SK-N-SH treated with all-trans-retinoic acid at 6 μM for 48 hours (cell line): ENCODE data around the gene CDC26.

Experiments
- ATAC-seq: fragments of 200-7000 bp; cut with Tn5 transposase; 3 replicates; pipeline ENCODE4 v1.9.1; 2020; ENCODE audit warnings: mild to moderate bottlenecking, moderate library complexity
- ARNTL ChIP-seq: fragments of 450-650 bp; formaldehyde crosslinking; IDR thresholded peaks from 2 replicates; pipeline ENCODE4 v1.5.0; 2020; ENCODE audit warnings: low read depth, mild to moderate bottlenecking, moderate library complexity, borderline replicate concordance
- BACH2 ChIP-seq: fragments of 250-450 bp; sonication (Bioruptor Pico); IDR thresholded peaks from 2 replicates; pipeline ENCODE4 v1.9.0; 2021; ENCODE audit warnings: mild to moderate bottlenecking, borderline replicate concordance
- CREB5 ChIP-seq: fragments of 250-450 bp; sonication (Bioruptor Pico); IDR thresholded peaks from 2 replicates; pipeline ENCODE4 v1.5.1; 2020; ENCODE audit warnings: low read depth, mild to moderate bottlenecking, moderate library complexity
- CSDC2 ChIP-seq: fragments of 250-450 bp; sonication (Bioruptor Pico); IDR thresholded peaks from 2 replicates; pipeline ENCODE4 v1.5.0; 2020; ENCODE audit warnings: mild to moderate bottlenecking, moderate library complexity
- CSRNP3 ChIP-seq: fragments of 250-450 bp; sonication (Bioruptor Pico); IDR thresholded peaks from 2 replicates; pipeline ENCODE4 v1.5.1; 2021; ENCODE audit warnings: mild to moderate bottlenecking, moderate library complexity
- ESRRG ChIP-seq: fragments of 250-450 bp; sonication (Bioruptor Pico); IDR thresholded peaks from 2 replicates; pipeline ENCODE4 v1.6.1; 2021; ENCODE audit warnings: mild to moderate bottlenecking
- GLIS3 ChIP-seq: fragments of 250-450 bp; sonication (Bioruptor Pico); IDR thresholded peaks from 2 replicates; pipeline ENCODE4 v1.5.0; 2020; ENCODE audit warnings: mild to moderate bottlenecking, moderate library complexity
- ISL1 ChIP-seq: fragments of 250-450 bp; sonication (Bioruptor Pico); IDR thresholded peaks from 2 replicates; pipeline ENCODE4 v2.1.2; 2022; ENCODE audit warnings: mild to moderate bottlenecking, moderate library complexity
- PATZ1 ChIP-seq: fragments of 250-450 bp; sonication (Bioruptor Pico); IDR thresholded peaks from 2 replicates; pipeline ENCODE4 v1.8.0; 2020; ENCODE audit warnings: mild to moderate bottlenecking, moderate library complexity, borderline replicate concordance
- POU6F1 ChIP-seq: fragments of 250-450 bp; sonication (Bioruptor Pico); IDR thresholded peaks from 2 replicates; pipeline ENCODE4 v1.8.0; 2021; ENCODE audit warnings: low read depth, mild to moderate bottlenecking, moderate library complexity, borderline replicate concordance
- PPARA ChIP-seq: fragments of 250-450 bp; sonication (Bioruptor Pico); IDR thresholded peaks from 2 replicates; pipeline ENCODE4 v1.5.0; 2020; ENCODE audit warnings: mild to moderate bottlenecking, borderline replicate concordance
- RARB ChIP-seq: fragments of 250-450 bp; sonication (Bioruptor Pico); IDR thresholded peaks from 2 replicates; pipeline ENCODE4 v1.8.0; 2021; ENCODE audit warnings: mild to moderate bottlenecking, moderate library complexity
- SNAI2 ChIP-seq: fragments of 250-450 bp; sonication (Bioruptor Pico); IDR thresholded peaks from 2 replicates; pipeline ENCODE4 v1.5.0; 2020; ENCODE audit warnings: mild to moderate bottlenecking, moderate library complexity
- TCF4 ChIP-seq: fragments of 250-450 bp; sonication (Bioruptor Pico); IDR thresholded peaks from 2 replicates; pipeline ENCODE4 v1.8.0; 2021; ENCODE audit warnings: mild to moderate bottlenecking, moderate library complexity, borderline replicate concordance
- TOX ChIP-seq: fragments of 250-450 bp; sonication (Bioruptor Pico); IDR thresholded peaks from 2 replicates; pipeline ENCODE4 v1.8.0; 2021; ENCODE audit warnings: mild to moderate bottlenecking, moderate library complexity, borderline replicate concordance
- TSHZ2 ChIP-seq: fragments of 250-450 bp; sonication (Bioruptor Pico); IDR thresholded peaks from 2 replicates; pipeline ENCODE4 v1.5.0; 2020; ENCODE audit warnings: mild to moderate bottlenecking, moderate library complexity
- ZC3H10 ChIP-seq: fragments of 250-450 bp; sonication (Bioruptor Pico); IDR thresholded peaks from 2 replicates; pipeline ENCODE4 v1.5.1; 2021; ENCODE audit warnings: mild to moderate bottlenecking, moderate library complexity
- ZFP3 ChIP-seq: fragments of 250-450 bp; sonication (Bioruptor Pico); IDR thresholded peaks from 2 replicates; pipeline ENCODE4 v1.5.0; 2020; ENCODE audit warnings: mild to moderate bottlenecking, moderate library complexity
- ZFP30 ChIP-seq: fragments of 450-650 bp; formaldehyde crosslinking; IDR thresholded peaks from 2 replicates; pipeline ENCODE4 v1.5.0; 2022; ENCODE audit warnings: mild to moderate bottlenecking, moderate library complexity
- ZNF70 ChIP-seq: fragments of 450-650 bp; formaldehyde crosslinking; IDR thresholded peaks from 2 replicates; pipeline ENCODE4 v1.5.0; 2020; ENCODE audit warnings: mild to moderate bottlenecking, moderate library complexity
- ZNF8 ChIP-seq: fragments of 450-650 bp; formaldehyde crosslinking; IDR thresholded peaks from 2 replicates; pipeline ENCODE4 v1.5.0; 2020; ENCODE audit warnings: mild to moderate bottlenecking, moderate library complexity

CDC26 gene

GRCh38 chr9:113269871-113270270 is 5.5 kb downstream of the CDC26 start (continued):
- TF ChIP-seq TSHZ2 (CRISPR knock-in tag): no peak
- TF ChIP-seq ISL1 (CRISPR knock-in tag): no peak

GRCh38 chr9:113269355-113269754 is 6.0 kb downstream of the CDC26 start:
- ATAC-seq: no peak
- TF ChIP-seq BACH2: no peak
- no peak for TF ChIP-seq SNAI2 (CRISPR knock-in tag)
- TF ChIP-seq ZC3H10 (CRISPR knock-in tag): no peak
- TF ChIP-seq GLIS3: no peak
- TF ChIP-seq CSRNP3 (CRISPR knock-in tag): no peak
- no peak for TF ChIP-seq TCF4
- no peak for TF ChIP-seq ZFP3
- TF ChIP-seq PPARA (CRISPR knock-in tag): no peak
- TF ChIP-seq RARB (CRISPR knock-in tag): no peak
- no peak for TF ChIP-seq ZNF70 (CRISPR knock-in tag)
- no peak for TF ChIP-seq ARNTL (CRISPR knock-in tag)
- no peak for TF ChIP-seq TSHZ2 (CRISPR knock-in tag)
- TF ChIP-seq TOX (CRISPR knock-in tag): no peak
- no peak for TF ChIP-seq POU6F1 (CRISPR knock-in tag)
- no peak for TF ChIP-seq CSDC2 (CRISPR knock-in tag)
- TF ChIP-seq ZFP30 (CRISPR knock-in tag): no peak
- no peak for TF ChIP-seq CREB5 (CRISPR knock-in tag)

- TF ChIP-seq GLIS3 (no peak), ZNF70 (CRISPR knock-in tag) (no peak), BACH2 (no peak), ZFP30 (CRISPR knock-in tag) (no peak), ARNTL (CRISPR knock-in tag) (no peak), SNAI2 (CRISPR knock-in tag) (no peak), CREB5 (CRISPR knock-in tag) (no peak), ESRRG (CRISPR knock-in tag) (no peak), ZNF8 (CRISPR knock-in tag) (no peak), CSRNP3 (CRISPR knock-in tag) (no peak), PATZ1 (CRISPR knock-in tag) (no peak)
- no peak for ATAC-seq
These were observed 7.3 kb downstream of the CDC26 start for GRCh38 chr9:113267911-113268566.
